Karpas-422 (cell line): Measurements from ENCODE around the gene HYI. TPM values are rescaled to one million over a fixed set of nuclear protein-coding genes. Genes with fewer than 3 reads are reported as not detected.

Source experiments
- DNase-seq: peaks from one replicate; pipeline ENCODE4 v3.0.0-alpha.2; 2015
- H2AFZ ChIP-seq: fragments of 200-600 bp; sonication (generic); 2 replicates; pipeline ENCODE4 v1.6.1; 2014; ENCODE audit warnings: antibody characterized with exemption, low read length, mixed read lengths
- H3K27ac ChIP-seq: fragments of 200-600 bp; sonication (generic); 2 replicates; pipeline ENCODE4 v1.5.1; 2014; ENCODE audit warnings: mild to moderate bottlenecking, low read length, moderate library complexity
- H3K27me3 ChIP-seq: fragments of 200-600 bp; sonication (generic); 2 replicates; pipeline ENCODE4 v1.6.1; 2014; ENCODE audit warnings: low read length, mixed read lengths
- H3K36me3 ChIP-seq: fragments of 200-600 bp; sonication (generic); 2 replicates; pipeline ENCODE4 v1.6.1; 2014; ENCODE audit warnings: low read length, mixed read lengths; ENCODE audit not compliant: insufficient read depth
- H3K4me1 ChIP-seq: fragments of 200-600 bp; sonication (generic); 2 replicates; pipeline ENCODE4 v1.6.1; 2014; ENCODE audit warnings: mild to moderate bottlenecking, low read length, mixed read lengths
- H3K4me2 ChIP-seq: fragments of 200-600 bp; sonication (generic); 2 replicates; pipeline ENCODE4 v1.6.1; 2014; ENCODE audit warnings: low read length, low read depth, mild to moderate bottlenecking; ENCODE audit not compliant: poor library complexity, severe bottlenecking
- H3K4me3 ChIP-seq: fragments of 200-600 bp; sonication (generic); 2 replicates; pipeline ENCODE4 v1.5.1; 2014; ENCODE audit warnings: mild to moderate bottlenecking, antibody characterized with exemption, low read length, mixed read lengths
- H3K79me2 ChIP-seq: fragments of 200-600 bp; sonication (generic); 2 replicates; pipeline ENCODE4 v1.6.1; 2014; ENCODE audit warnings: mild to moderate bottlenecking, low read length, mixed read lengths
- H3K9ac ChIP-seq: fragments of 200-600 bp; sonication (generic); 2 replicates; pipeline ENCODE4 v1.6.0; 2014; ENCODE audit warnings: low read length
- H3K9me2 ChIP-seq: fragments of 200-600 bp; sonication (generic), shearing (Covaris generic); replicated peaks from 2 replicates; pipeline ENCODE4 v1.6.0; 2014; ENCODE audit warnings: mild to moderate bottlenecking, low read length, moderate library complexity; ENCODE audit not compliant: insufficient read depth
- H3K9me3 ChIP-seq: fragments of 300-700, 200-600 bp; sonication (generic); 2 replicates; pipeline ENCODE4 v1.6.1; 2014; ENCODE audit warnings: low read length, mixed read lengths
- H4K20me1 ChIP-seq: fragments of 200-600 bp; sonication (generic); 2 replicates; pipeline ENCODE4 v1.6.1; 2014; ENCODE audit warnings: mild to moderate bottlenecking, antibody characterized with exemption, low read length, low read depth; ENCODE audit not compliant: insufficient read depth
- total RNA-seq: library from RNA; depleted of rRNA; stranded (reverse); fragments of >200 nt; shearing (Covaris generic); gene quantifications from 2 replicates; pipeline ENCODE4 v1.2.3, GENCODE V29; 2014; ENCODE audit warnings: low replicate concordance

HYI gene
- total RNA-seq, 1 experiment from 2014 or later = not detected

- H3K79me2 ChIP-seq = no peaks in the 10 kb centered on the region
- H3K9me2 ChIP-seq = no peaks in the 10 kb centered on the region
- peaks cover 6% of the 10 kb centered on the region; the same call in 1 of the 2 replicates for H3K36me3 ChIP-seq
- no peak overlapping the region for H3K4me3 ChIP-seq
- no peaks in the 10 kb centered on the region for H3K27me3 ChIP-seq
- H3K9me3 ChIP-seq = no peaks in the 10 kb centered on the region
- H3K4me1 ChIP-seq = no peaks in the 10 kb centered on the region
- DNase-seq = no peak
- no peak overlapping the region for H3K9ac ChIP-seq
- H4K20me1 ChIP-seq = no peaks in the 10 kb centered on the region
- H2AFZ ChIP-seq = no peak overlapping the region
- H3K27ac ChIP-seq = no peak overlapping the region
- no peak overlapping the region for H3K4me2 ChIP-seq
These were observed 20.8 kb downstream of the HYI start for GRCh38 chr1:43432907-43433306.

GRCh38 chr1:43432171-43432860 is 21.4 kb downstream of the HYI start:
- H2AFZ ChIP-seq = no peak overlapping the region
- no peaks in the 10 kb centered on the region for H3K9me3 ChIP-seq
- no peaks in the 10 kb centered on the region for H3K4me1 ChIP-seq
- H3K79me2 ChIP-seq = no peaks in the 10 kb centered on the region
- no peaks in the 10 kb centered on the region for H3K9me2 ChIP-seq
- no peak overlapping the region for H3K9ac ChIP-seq
- H3K27me3 ChIP-seq = no peaks in the 10 kb centered on the region
- no peak for DNase-seq
- no peaks in the 10 kb centered on the region for H4K20me1 ChIP-seq
- peaks cover 8% of the 10 kb centered on the region; the same call in 1 of the 2 replicates for H3K36me3 ChIP-seq
- H3K4me2 ChIP-seq = no peak overlapping the region
- H3K4me3 ChIP-seq = no peak overlapping the region
- H3K27ac ChIP-seq = no peak overlapping the region

- no peak overlapping the region for H3K4me3 ChIP-seq
- H3K79me2 ChIP-seq = no peaks in the 10 kb centered on the region
- H4K20me1 ChIP-seq = no peaks in the 10 kb centered on the region
- H3K27ac ChIP-seq = no peak overlapping the region
- H3K9me2 ChIP-seq = no peaks in the 10 kb centered on the region
- no peak for DNase-seq
- H3K4me1 ChIP-seq = no peaks in the 10 kb centered on the region
- H3K27me3 ChIP-seq = no peaks in the 10 kb centered on the region
- no peaks in the 10 kb centered on the region for H3K9me3 ChIP-seq
- H3K9ac ChIP-seq = no peak overlapping the region
- no peak overlapping the region for H3K4me2 ChIP-seq
- H3K36me3 ChIP-seq = peaks cover 10% of the 10 kb centered on the region; the same call in 1 of the 2 replicates
- no peak overlapping the region for H2AFZ ChIP-seq
These were observed 22.1 kb downstream of the HYI start for GRCh38 chr1:43431676-43432075.

- peaks cover 10% of the 10 kb centered on the region; the same call in 1 of the 2 replicates for H3K36me3 ChIP-seq
These were observed 22.9 kb downstream of the HYI start for GRCh38 chr1:43430831-43431230.

GRCh38 chr1:43427941-43428340 is 25.8 kb downstream of the HYI start:
- Histone ChIP-seq H4K20me1 (no peaks in the 10 kb centered on the region), H3K4me3 (no peak overlapping the region), H3K4me1 (no peaks in the 10 kb centered on the region), H3K79me2 (no peaks in the 10 kb centered on the region), H3K9me3 (no peaks in the 10 kb centered on the region), H3K9ac (no peak overlapping the region), H3K36me3 (peaks cover 4% of the 10 kb centered on the region; the same call in 1 of the 2 replicates), H3K27me3 (no peaks in the 10 kb centered on the region), H3K27ac (no peak overlapping the region), H2AFZ (no peak overlapping the region), H3K4me2 (no peak overlapping the region), H3K9me2 (no peaks in the 10 kb centered on the region)
- no peak for DNase-seq

More at GRCh38 chr1:43430831-43431230, 22.9 kb downstream of the HYI start:
- no peaks in the 10 kb centered on the region for H4K20me1 ChIP-seq
- no peak overlapping the region for H3K4me2 ChIP-seq
- no peak for DNase-seq
- H3K9me2 ChIP-seq = no peaks in the 10 kb centered on the region
- no peak overlapping the region for H3K9ac ChIP-seq
- no peaks in the 10 kb centered on the region for H3K79me2 ChIP-seq
- no peak overlapping the region for H2AFZ ChIP-seq
- no peak overlapping the region for H3K4me3 ChIP-seq
- no peaks in the 10 kb centered on the region for H3K9me3 ChIP-seq
- no peak overlapping the region for H3K27ac ChIP-seq
- no peaks in the 10 kb centered on the region for H3K27me3 ChIP-seq
- no peaks in the 10 kb centered on the region for H3K4me1 ChIP-seq

GRCh38 chr1:43427524-43427923 is 26.2 kb downstream of the HYI start:
- Histone ChIP-seq H3K36me3 (0 out of 2 replicates have a peak, but pooled peaks cover 4% of the 10 kb centered on the region), H3K4me2 (no peak overlapping the region), H4K20me1 (no peaks in the 10 kb centered on the region), H3K4me1 (no peaks in the 10 kb centered on the region), H3K27ac (no peak overlapping the region), H3K27me3 (no peaks in the 10 kb centered on the region), H2AFZ (no peak overlapping the region), H3K9ac (no peak overlapping the region), H3K79me2 (no peaks in the 10 kb centered on the region), H3K9me2 (no peaks in the 10 kb centered on the region), H3K4me3 (no peak overlapping the region), H3K9me3 (no peaks in the 10 kb centered on the region)
- no peak for DNase-seq

- no peak for DNase-seq
- no peaks in the 10 kb centered on the region for H3K4me1 ChIP-seq
- no peaks in the 10 kb centered on the region for H3K9me3 ChIP-seq
- H3K9me2 ChIP-seq = no peaks in the 10 kb centered on the region
- no peaks in the 10 kb centered on the region for H4K20me1 ChIP-seq
- H2AFZ ChIP-seq = no peak overlapping the region
- no peak overlapping the region for H3K9ac ChIP-seq
- no peaks in the 10 kb centered on the region for H3K79me2 ChIP-seq
- H3K4me3 ChIP-seq = no peak overlapping the region
- no peaks in the 10 kb centered on the region for H3K27me3 ChIP-seq
- H3K27ac ChIP-seq = no peak overlapping the region
- H3K4me2 ChIP-seq = no peak overlapping the region
- 0 out of 2 replicates have a peak, but pooled peaks cover 8% of the 10 kb centered on the region for H3K36me3 ChIP-seq
These were observed 27.5 kb downstream of the HYI start for GRCh38 chr1:43426221-43426620.

- H3K79me2 ChIP-seq = no peaks in the 10 kb centered on the region
- H3K27ac ChIP-seq = no peak overlapping the region
- H3K36me3 ChIP-seq = 0 out of 2 replicates have a peak, but pooled peaks cover 8% of the 10 kb centered on the region
- no peak overlapping the region for H2AFZ ChIP-seq
- H4K20me1 ChIP-seq = no peaks in the 10 kb centered on the region
- H3K9ac ChIP-seq = no peak overlapping the region
- H3K4me1 ChIP-seq = no peaks in the 10 kb centered on the region
- H3K27me3 ChIP-seq = no peaks in the 10 kb centered on the region
- H3K9me2 ChIP-seq = no peaks in the 10 kb centered on the region
- H3K9me3 ChIP-seq = no peaks in the 10 kb centered on the region
- H3K4me3 ChIP-seq = no peak overlapping the region
- H3K4me2 ChIP-seq = no peak overlapping the region
- DNase-seq = no peak
These were observed 28.7 kb downstream of the HYI start for GRCh38 chr1:43425045-43425444.
